GM12878 (cell line): ENCODE results near the gene CHCT1. TPM values are rescaled to one million over a fixed set of nuclear protein-coding genes. Genes with fewer than 3 reads are reported as not detected.
"Not testable (repeated sequence)": the region's sequence is repeated elsewhere in the genome, so short reads cannot be mapped to it uniquely, and the experiment has no call there.

ENCODE experiments used
- ATAC-seq: fragments of 200-7000 bp; cut with Tn5 transposase; 3 replicates; pipeline ENCODE4 v1.9.1; 2020; ENCODE audit warnings: mild to moderate bottlenecking, moderate library complexity
- BruUV-seq: library from RNA; stranded (reverse); fragments of 400-500 nt; replicated peaks from 2 replicates; lab custom pipeline; 2021; lab: Mats Ljungman, UMichigan
- CTCF ChIA-PET: fragments of 300-600 bp; sonication (Branson Sonifier 250); formaldehyde crosslinking; extraction: SDS; loops from one replicate; lab custom pipeline; 2021; ENCODE audit warnings: inconsistent platforms; lab: Yijun Ruan, JAX
- POLR2A ChIA-PET: fragments of 350-600 bp; formaldehyde crosslinking; extraction: SDS; loops from one replicate; lab custom pipeline; 2021; ENCODE audit warnings: inconsistent platforms; lab: Charles Lee
- RAD21 ChIA-PET: fragments of 300-600 bp; sonication (Branson Sonifier 250); formaldehyde crosslinking; loops from one replicate; lab custom pipeline; 2023; ENCODE audit warnings: antibody characterized with exemption; ENCODE audit not compliant: unreplicated experiment; lab: Charles Lee
- SMC1A ChIA-PET: fragments of 300-600 bp; sonication (Branson Sonifier 250); formaldehyde crosslinking; loops from one replicate; lab custom pipeline; 2023; ENCODE audit not compliant: unreplicated experiment, uncharacterized antibody; lab: Charles Lee
- DNase-seq: peaks from one replicate; pipeline ENCODE4 v3.0.0-alpha.2; 2011; ENCODE audit warnings: low read depth, low spot score
- FAIRE-seq: peaks from 3 replicates; lab custom pipeline; 2011; peaks lifted over from hg19 to GRCh38; lab: Jason Lieb, UNC
- H2AFZ ChIP-seq: 2 replicates; pipeline ENCODE4 v1.6.0; 2011; ENCODE audit warnings: low read depth, low read length, control low read depth; ENCODE audit not compliant: control insufficient read depth
- H3K27ac ChIP-seq: 2 replicates; pipeline ENCODE4 v1.5.1; 2011; ENCODE audit warnings: control low read depth; ENCODE audit not compliant: control insufficient read depth, insufficient read depth
- H3K27me3 ChIP-seq, 2 experiments: replicated peaks in 1 of 2; 2 replicates each; pipeline versions ENCODE4 v1.6.0 to v1.6.1; 2011; ENCODE audit warnings: low read length in 1 of 2; ENCODE audit not compliant: control insufficient read depth in 2 of 2, insufficient read depth in 2 of 2
- H3K36me3 ChIP-seq, 2 experiments: 2 replicates each; pipeline ENCODE4 v1.5.1; 2011; ENCODE audit warnings: low read length in 1 of 2; ENCODE audit not compliant: control insufficient read depth in 2 of 2, insufficient read depth in 2 of 2
- H3K4me1 ChIP-seq: 2 replicates; pipeline ENCODE4 v1.6.1; 2011; ENCODE audit warnings: mild to moderate bottlenecking, low read length, moderate library complexity, mixed read lengths; ENCODE audit not compliant: control insufficient read depth, insufficient read depth
- H3K4me2 ChIP-seq: 2 replicates; pipeline ENCODE4 v1.6.0; 2011; ENCODE audit warnings: control low read depth; ENCODE audit not compliant: control insufficient read depth, insufficient read depth
- H3K4me3 ChIP-seq: fragments of 200-600 bp; sonication (generic); 2 replicates; pipeline ENCODE4 v1.5.1; 2016
- H3K79me2 ChIP-seq: 2 replicates; pipeline ENCODE4 v1.6.0; 2011; ENCODE audit warnings: low read length; ENCODE audit not compliant: control insufficient read depth, insufficient read depth
- H3K9ac ChIP-seq: 2 replicates; pipeline ENCODE4 v1.8.0; 2011; ENCODE audit warnings: low read length, control low read depth, mixed read lengths; ENCODE audit not compliant: control insufficient read depth, insufficient read depth
- H3K9me3 ChIP-seq: replicated peaks from 3 replicates; pipeline ENCODE4 v1.5.1; 2011; ENCODE audit warnings: mild to moderate bottlenecking, low read length; ENCODE audit not compliant: control insufficient read depth, insufficient read depth
- H4K20me1 ChIP-seq: 2 replicates; pipeline ENCODE4 v1.6.0; 2011; ENCODE audit not compliant: control insufficient read depth, insufficient read depth
- FOXK2 ChIP-seq: fragments of 450-650 bp; IDR thresholded peaks from 2 replicates; pipeline ENCODE4 v1.6.1; 2017; ENCODE audit warnings: mild to moderate bottlenecking, moderate library complexity
- KLF5 ChIP-seq: fragments of 450-650 bp; IDR thresholded peaks from 2 replicates; pipeline ENCODE4 v1.6.1; 2014; ENCODE audit warnings: mild to moderate bottlenecking; ENCODE audit not compliant: partially characterized antibody
- MYB ChIP-seq: fragments of 150-350 bp; IDR thresholded peaks from 2 replicates; pipeline ENCODE4 v1.6.1; 2014; ENCODE audit warnings: mild to moderate bottlenecking, low read depth, low read length, borderline replicate concordance
- NFXL1 ChIP-seq: fragments of 450-650 bp; IDR thresholded peaks from 2 replicates; pipeline ENCODE4 v1.6.1; 2017; ENCODE audit warnings: antibody characterized with exemption, mild to moderate bottlenecking, borderline replicate concordance
- POU2F2 ChIP-seq: IDR thresholded peaks from 3 replicates; pipeline ENCODE4 v1.6.1; 2011; ENCODE audit warnings: low read depth, mild to moderate bottlenecking, low read length, borderline replicate concordance
- ZNF207 ChIP-seq: fragments of 450-650 bp; IDR thresholded peaks from 2 replicates; pipeline ENCODE4 v1.6.1; 2014; ENCODE audit warnings: antibody characterized with exemption, mild to moderate bottlenecking, borderline replicate concordance
- ZZZ3 ChIP-seq: IDR thresholded peaks from 2 replicates; pipeline ENCODE4 v1.6.1; 2011; ENCODE audit warnings: low read depth; ENCODE audit not compliant: control insufficient read depth, insufficient read length
- WGBS: methylation state at CpG from one replicate; pipeline ENCODE4 v1.1.6; 2016; ENCODE audit warnings: low lambda C conversion rate; ENCODE audit not compliant: insufficient replicate concordance, insufficient coverage; ENCODE audit errors: missing lambda C conversion rate; 5-methylcytosine and 5-hydroxymethylcytosine counted together
- in situ Hi-C: fragments of 300-500 bp; cut with MboI; formaldehyde crosslinking; loops from 9 replicates; pipeline ENCODE4 v1.14.3; 2018; ENCODE audit warnings: mixed read lengths
- intact Hi-C: fragments of 100-400 bp; cut with micrococcal nuclease; formaldehyde crosslinking; loops from one replicate; pipeline ENCODE4 v1.14.2; 2022; ENCODE audit not compliant: unreplicated experiment
- polyA plus RNA-seq, 11 experiments: library from polyadenylated mRNA; depleted of rRNA in 4 of 11; unstranded in 6 of 11; stranded (reverse) in 5 of 11; fragments of >200 nt; fragmentation: Nextera tagmentation in 4 of 11; fragmentation: Illumina TruSeq in 1 of 11; extraction: Ambion mirVana in 4 of 11; extraction: Trizol in 1 of 11; gene quantifications; 1 replicate in 1 of 11; 2 replicates in 10 of 11; pipeline versions ENCODE4 v1.2.1 to v1.2.3, GENCODE V29; 2011 to 2016; ENCODE audit warnings: inconsistent platforms in 2 of 11, missing spikeins in 2 of 11, low read depth in 1 of 11
- total RNA-seq, 4 experiments: library from RNA; depleted of rRNA in 3 of 4; stranded (reverse); fragments of >200 nt in 3 of 4; fragmentation: Illumina TruSeq in 1 of 4; extraction: Trizol in 1 of 4; gene quantifications; 2 replicates each; pipeline versions ENCODE4 v1.2.1 to v1.2.3, GENCODE V29; 2013 to 2021
- TF ChIP-seq, protein P1 (sequence below): fragments of 450-650 bp; IDR thresholded peaks from 2 replicates; pipeline ENCODE4 v1.6.1; 2017; ENCODE audit warnings: mild to moderate bottlenecking, moderate library complexity

The CHCT1 gene
- total and polyA plus RNA-seq, 10 of the 15 experiments (the other 5 are each of a cell fraction or from before 2014, with no cell fraction given), result 0.23 to 0.35 TPM; not detected in 8

DNA sequence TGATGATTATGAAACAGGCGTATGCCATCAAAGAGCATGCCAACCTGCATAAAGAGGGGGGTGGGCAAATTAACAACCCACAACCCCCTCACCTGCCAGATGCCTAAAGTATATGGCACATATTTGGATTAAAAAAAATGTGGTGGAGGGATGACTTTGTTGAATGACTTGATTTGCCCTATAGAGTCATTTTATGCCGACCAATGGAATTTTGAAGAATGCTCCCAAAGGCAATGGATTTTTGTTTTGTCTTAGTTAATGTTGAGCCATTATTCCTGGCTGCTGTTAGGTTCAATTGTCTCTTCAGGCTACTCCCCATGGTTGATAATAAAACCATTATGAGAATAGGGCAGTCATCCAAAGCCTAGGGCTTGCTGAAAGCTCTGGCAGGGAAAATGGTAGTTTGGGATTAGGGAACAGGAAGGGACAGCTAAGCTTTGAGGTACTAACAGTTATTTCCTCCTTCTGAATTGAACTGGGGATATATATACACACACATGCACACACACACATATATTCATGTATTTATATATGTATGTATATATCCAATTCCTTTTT is 5.8 kb upstream of the CHCT1 start:
- ATAC-seq, result no peak
- in situ Hi-C loops, result no loop called here
- H3K79me2 ChIP-seq, result no peaks in the 10 kb centered on the region

DNA sequence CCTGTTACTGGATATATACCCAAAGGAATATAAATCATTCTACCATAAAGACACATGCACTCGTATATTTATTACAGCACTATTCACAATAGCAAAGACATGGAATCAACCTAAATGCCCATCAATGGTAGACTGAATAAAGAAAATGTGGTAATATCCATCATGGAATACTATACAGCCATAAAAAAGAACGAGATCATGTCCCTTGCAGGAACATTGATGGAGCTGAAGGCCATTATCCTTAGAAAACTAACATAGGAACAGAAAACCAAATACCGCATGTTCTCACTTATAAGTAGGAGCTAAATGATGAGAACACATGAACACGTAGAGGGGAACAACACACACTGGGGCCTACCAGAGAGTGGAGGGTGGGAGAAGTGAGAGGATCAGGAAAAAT is 3.3 kb upstream of the CHCT1 start:
- in situ Hi-C loops, H2AFZ ChIP-seq, H3K79me2 ChIP-seq, H4K20me1 ChIP-seq, H3K4me3 ChIP-seq, ATAC-seq, intact Hi-C loops, H3K9me3 ChIP-seq, BruUV-seq, H3K27me3 ChIP-seq, DNase-seq, H3K9ac ChIP-seq, H3K4me1 ChIP-seq, H3K4me2 ChIP-seq, H3K36me3 ChIP-seq, FAIRE-seq, H3K27ac ChIP-seq: not testable (repeated sequence)
- ChIA-PET RAD21 (interaction anchor here (0.7 to 1.5 kb wide), 2 partner anchors 188 to 1042 kb away, joined by 3 to 5 read pairs; no protein-coding TSS in a partner anchor), POLR2A (interaction anchor here (0.6 kb wide), 1 partner anchor 284 kb away, joined by 5 read pairs; no protein-coding TSS in a partner anchor), SMC1A (interaction anchor here (0.9 to 1.3 kb wide), 5 partner anchors 21 to 187 kb away, joined by 3 to 4 read pairs (median 3); no protein-coding TSS in a partner anchor), CTCF (interaction anchor here (0.8 to 1.4 kb wide), 5 partner anchors 10 to 188 kb away, joined by 3 to 7 read pairs (median 3); no protein-coding TSS in a partner anchor)
- 72% methylated on average over 4 of the region's 4 CpGs for WGBS

More for the DNA sequence above, 5.8 kb upstream of the CHCT1 start:
- no peaks in the 10 kb centered on the region for H3K36me3 ChIP-seq
- intact Hi-C loops, result no loop called here
- H3K27me3 ChIP-seq, result no peaks in the 10 kb centered on the region
- TF ChIP-seq MYB (no peak), NFXL1 (peak; percentile 11; the same call in 1 of the 2 replicates), ZZZ3 (no peak), FOXK2 (no peak), KLF5 (no peak), POU2F2 (no peak), ZNF207 (no peak)
- TF ChIP-seq, protein P1, sequence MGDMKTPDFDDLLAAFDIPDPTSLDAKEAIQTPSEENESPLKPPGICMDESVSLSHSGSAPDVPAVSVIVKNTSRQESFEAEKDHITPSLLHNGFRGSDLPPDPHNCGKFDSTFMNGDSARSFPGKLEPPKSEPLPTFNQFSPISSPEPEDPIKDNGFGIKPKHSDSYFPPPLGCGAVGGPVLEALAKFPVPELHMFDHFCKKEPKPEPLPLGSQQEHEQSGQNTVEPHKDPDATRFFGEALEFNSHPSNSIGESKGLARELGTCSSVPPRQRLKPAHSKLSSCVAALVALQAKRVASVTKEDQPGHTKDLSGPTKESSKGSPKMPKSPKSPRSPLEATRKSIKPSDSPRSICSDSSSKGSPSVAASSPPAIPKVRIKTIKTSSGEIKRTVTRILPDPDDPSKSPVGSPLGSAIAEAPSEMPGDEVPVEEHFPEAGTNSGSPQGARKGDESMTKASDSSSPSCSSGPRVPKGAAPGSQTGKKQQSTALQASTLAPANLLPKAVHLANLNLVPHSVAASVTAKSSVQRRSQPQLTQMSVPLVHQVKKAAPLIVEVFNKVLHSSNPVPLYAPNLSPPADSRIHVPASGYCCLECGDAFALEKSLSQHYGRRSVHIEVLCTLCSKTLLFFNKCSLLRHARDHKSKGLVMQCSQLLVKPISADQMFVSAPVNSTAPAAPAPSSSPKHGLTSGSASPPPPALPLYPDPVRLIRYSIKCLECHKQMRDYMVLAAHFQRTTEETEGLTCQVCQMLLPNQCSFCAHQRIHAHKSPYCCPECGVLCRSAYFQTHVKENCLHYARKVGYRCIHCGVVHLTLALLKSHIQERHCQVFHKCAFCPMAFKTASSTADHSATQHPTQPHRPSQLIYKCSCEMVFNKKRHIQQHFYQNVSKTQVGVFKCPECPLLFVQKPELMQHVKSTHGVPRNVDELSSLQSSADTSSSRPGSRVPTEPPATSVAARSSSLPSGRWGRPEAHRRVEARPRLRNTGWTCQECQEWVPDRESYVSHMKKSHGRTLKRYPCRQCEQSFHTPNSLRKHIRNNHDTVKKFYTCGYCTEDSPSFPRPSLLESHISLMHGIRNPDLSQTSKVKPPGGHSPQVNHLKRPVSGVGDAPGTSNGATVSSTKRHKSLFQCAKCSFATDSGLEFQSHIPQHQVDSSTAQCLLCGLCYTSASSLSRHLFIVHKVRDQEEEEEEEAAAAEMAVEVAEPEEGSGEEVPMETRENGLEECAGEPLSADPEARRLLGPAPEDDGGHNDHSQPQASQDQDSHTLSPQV, result no peak
- ChIA-PET CTCF (no interaction called here), RAD21 (no interaction called here), SMC1A (no interaction called here), POLR2A (no interaction called here)
- H3K9ac ChIP-seq, result no peak overlapping the region
- H3K4me2 ChIP-seq, result no peak overlapping the region
- H3K9me3 ChIP-seq, result no peaks in the 10 kb centered on the region
- H3K27ac ChIP-seq, result no peak overlapping the region
- H2AFZ ChIP-seq, result no peak overlapping the region
- H3K4me1 ChIP-seq, result no peaks in the 10 kb centered on the region
- 96% methylated on average over 2 of the region's 2 CpGs for WGBS
- no peak for DNase-seq
- no TSS peak for BruUV-seq
- FAIRE-seq, result no peak
- H4K20me1 ChIP-seq, result no peaks in the 10 kb centered on the region
- no peak overlapping the region for H3K4me3 ChIP-seq
